DND-41 (cell line): ENCODE data around the gene TCEA3.

Experiments used
- EZH2 ChIP-seq: IDR thresholded peaks from 3 replicates; pipeline ENCODE4 v1.6.1; 2012; ENCODE audit warnings: borderline replicate concordance, low read depth, mild to moderate bottlenecking, moderate library complexity, low read length, inconsistent platforms; ENCODE audit not compliant: severe bottlenecking
- TF ChIP-seq, protein P1 (sequence below): IDR thresholded peaks from 2 replicates; pipeline ENCODE4 v1.5.1; 2012; ENCODE audit warnings: borderline replicate concordance, low read length, moderate library complexity, mild to moderate bottlenecking; ENCODE audit not compliant: poor library complexity, severe bottlenecking; ENCODE audit errors: extremely low read depth

DNA sequence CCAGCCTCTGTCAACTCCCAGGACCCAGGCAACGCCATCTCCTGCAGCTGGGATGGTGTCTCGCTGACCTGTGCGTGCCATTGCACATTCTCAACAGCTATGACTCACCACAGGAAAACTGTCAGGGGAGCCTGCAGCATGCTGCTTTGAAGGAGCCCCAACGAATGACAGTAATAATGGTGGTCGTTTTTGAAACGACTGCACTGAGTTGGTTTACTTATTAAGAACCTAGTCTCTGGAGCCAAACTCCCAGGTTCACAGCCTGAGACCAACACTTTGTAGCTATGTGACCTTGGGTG, 21.6 kb downstream of the TCEA3 start:
- TF ChIP-seq, protein P1, sequence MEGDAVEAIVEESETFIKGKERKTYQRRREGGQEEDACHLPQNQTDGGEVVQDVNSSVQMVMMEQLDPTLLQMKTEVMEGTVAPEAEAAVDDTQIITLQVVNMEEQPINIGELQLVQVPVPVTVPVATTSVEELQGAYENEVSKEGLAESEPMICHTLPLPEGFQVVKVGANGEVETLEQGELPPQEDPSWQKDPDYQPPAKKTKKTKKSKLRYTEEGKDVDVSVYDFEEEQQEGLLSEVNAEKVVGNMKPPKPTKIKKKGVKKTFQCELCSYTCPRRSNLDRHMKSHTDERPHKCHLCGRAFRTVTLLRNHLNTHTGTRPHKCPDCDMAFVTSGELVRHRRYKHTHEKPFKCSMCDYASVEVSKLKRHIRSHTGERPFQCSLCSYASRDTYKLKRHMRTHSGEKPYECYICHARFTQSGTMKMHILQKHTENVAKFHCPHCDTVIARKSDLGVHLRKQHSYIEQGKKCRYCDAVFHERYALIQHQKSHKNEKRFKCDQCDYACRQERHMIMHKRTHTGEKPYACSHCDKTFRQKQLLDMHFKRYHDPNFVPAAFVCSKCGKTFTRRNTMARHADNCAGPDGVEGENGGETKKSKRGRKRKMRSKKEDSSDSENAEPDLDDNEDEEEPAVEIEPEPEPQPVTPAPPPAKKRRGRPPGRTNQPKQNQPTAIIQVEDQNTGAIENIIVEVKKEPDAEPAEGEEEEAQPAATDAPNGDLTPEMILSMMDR: no peak
- no peak for TF ChIP-seq EZH2
